ENCODE measurements around the gene ADAP1. TPM values are rescaled to one million over a fixed set of nuclear protein-coding genes. Genes with fewer than 3 reads are reported as not detected.
A peak's percentile ranks its signal among the peaks of the same experiment; 100 is the strongest.

ADAP1 gene
- total RNA-seq, 2 donors from 2014 or later: 9.2 to 19.9 TPM

DNA sequence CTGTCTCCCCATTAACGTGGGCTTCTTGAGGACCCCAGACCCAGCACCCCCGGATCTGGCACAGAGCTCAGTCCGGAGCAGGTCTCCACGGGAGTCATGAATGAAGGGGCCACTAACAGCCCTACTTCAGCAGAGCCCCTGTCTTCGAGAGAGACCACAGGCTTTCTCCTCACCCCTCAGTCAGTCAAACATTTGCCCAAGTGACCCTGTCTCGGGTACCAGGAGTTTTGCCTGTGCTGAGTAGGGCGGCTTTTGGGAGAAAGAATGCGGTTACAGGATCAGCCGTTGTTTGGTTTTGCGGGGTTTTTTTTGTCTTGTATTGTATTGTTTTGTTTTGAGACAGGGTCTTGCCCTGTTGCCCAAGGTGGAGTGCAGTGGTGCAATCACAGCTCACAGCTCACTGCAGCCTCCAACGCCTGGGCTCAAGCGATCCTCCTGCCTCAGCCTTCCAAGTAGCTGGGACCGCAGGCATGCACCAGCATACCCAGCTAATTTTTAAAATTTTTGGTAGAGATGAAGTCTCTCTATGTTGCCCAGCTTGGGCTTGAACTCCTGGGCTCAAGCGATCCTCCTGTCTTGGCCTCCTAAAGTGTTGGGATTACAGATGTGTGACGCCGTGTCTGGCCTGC, 16.5 kb downstream of the ADAP1 start:
- Mint-ChIP-seq H3K27ac (no peak overlapping the region), H3K36me3 (peaks cover 0 to 20% of the 10 kb centered on the region in 2 donors), H3K9me3 (peaks cover 0 to 17% of the 10 kb centered on the region in 2 donors)
- DNase-seq (ENCODE audit: low spot score in 2 of 2) (no peak), ATAC-seq (no peak)

DNA sequence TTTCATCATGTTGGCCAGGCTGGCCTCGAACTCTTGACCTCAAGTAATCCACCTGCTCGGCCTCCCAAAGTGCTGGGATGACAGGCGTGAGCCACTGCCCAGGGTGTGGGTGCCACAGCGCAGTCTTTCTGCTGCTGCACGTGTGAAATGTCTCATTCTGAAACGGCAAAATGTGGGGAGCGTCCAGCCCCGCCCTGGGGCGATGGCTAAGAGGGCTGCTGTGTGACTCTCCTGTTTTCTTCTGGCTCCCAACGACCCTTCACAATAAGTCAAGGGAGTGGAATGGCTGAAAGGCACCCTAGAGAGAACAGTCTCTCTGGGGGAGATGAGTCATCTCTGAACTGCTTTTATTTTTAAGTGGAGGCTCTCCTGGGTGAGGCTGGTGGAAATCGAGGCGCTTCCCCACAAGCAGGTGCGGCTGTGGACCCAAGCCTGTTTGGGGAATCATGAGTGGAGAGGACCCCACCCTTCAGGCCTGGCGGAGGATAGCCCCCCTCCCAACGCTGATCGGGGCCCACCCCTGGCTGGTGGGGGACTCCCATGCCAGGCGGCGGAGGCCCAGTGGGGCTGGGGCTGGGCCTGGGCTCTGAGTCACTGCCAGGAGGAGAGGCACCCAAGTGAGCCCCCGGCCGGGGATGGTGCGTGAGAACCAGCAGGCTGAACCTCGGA, 18.0 kb downstream of the ADAP1 start:
- ATAC-seq: peak; percentile 79 to 87
- Mint-ChIP-seq H3K36me3 (peaks cover 0 to 15% of the 10 kb centered on the region in 2 donors), H3K27ac (peak overlapping the region in 1 of 2 donors; percentile 71), H3K9me3 (peaks cover 0 to 13% of the 10 kb centered on the region in 2 donors)
- DNase-seq (ENCODE audit: low spot score in 2 of 2): peak in 1 of 2 donors; percentile 70

DNA sequence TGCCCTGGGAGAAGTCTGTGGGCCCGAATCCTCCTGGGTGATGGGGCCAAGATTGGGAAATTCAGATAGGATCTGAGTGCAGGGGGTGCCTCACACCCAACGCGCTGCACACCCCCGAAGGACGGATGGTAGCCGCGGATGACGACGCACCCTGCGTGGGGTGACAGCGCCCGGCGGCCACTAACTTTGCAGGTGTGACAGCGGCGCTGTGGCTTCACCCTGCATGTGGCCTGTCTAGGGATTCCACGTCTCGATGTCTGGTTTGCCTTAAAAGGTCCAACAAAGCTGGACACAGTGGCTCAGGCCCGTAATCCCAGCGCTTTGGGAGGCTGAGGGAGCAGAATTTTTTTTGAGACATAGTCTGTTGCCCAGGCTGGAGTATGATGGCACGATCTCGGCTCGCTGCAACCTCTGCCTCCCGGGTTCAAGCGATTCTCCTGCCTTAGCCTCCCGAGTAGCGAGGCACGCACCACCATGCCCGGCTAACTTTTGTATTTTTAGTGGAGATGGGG, 18.6 kb downstream of the ADAP1 start:
- peaks cover 0 to 14% of the 10 kb centered on the region in 2 donors for H3K36me3 Mint-ChIP-seq
- DNase-seq (ENCODE audit: low spot score in 2 of 2) (no peak), ATAC-seq (no peak)
- H3K9me3 Mint-ChIP-seq: peaks cover 0 to 10% of the 10 kb centered on the region in 2 donors
- H3K27ac Mint-ChIP-seq: peak overlapping the region in 1 of 2 donors; percentile 71

GRCh38 chr7:935164-935873, 19.2 kb downstream of the ADAP1 start:
- peaks cover 0 to 7% of the 10 kb centered on the region in 2 donors for H3K9me3 Mint-ChIP-seq
- H3K36me3 Mint-ChIP-seq: peaks cover 0 to 8% of the 10 kb centered on the region in 2 donors
- no peak for ATAC-seq
- no peak for DNase-seq (ENCODE audit: low spot score in 2 of 2)
- no peak overlapping the region for H3K27ac Mint-ChIP-seq

DNA sequence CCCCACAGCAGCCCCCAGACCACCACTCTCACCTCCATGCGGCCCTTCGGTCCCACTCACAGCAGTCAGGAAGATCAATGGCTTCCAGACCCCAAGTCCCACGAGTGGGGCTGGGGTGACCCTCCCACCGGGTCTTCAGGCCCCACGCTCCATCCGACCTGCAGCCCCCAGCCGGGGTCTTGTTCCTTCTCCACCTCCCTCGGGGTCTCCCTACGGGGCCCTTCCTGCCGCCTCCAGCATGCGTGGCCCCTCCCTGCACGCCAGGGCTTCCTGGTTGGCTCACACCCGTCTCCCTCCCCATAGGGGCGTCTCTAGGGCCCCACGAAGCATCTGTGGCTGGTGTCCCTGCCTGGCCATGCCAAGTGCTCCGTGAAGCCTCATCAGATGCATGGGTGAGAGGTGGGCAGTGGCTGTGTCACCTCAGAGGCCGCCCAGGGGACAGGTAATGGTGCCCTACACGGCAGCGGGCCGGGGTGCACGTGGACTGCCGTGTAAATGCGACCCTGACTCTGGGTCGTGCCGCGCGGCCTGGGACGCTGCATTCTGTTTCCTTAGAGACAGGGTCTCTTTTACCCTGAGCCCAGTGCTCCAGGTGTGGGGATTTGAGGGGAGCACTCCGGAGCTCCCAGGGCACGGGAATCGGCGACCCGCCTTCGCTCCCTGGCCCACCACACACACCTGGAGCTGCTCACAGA, 19.9 kb downstream of the ADAP1 start:
- Mint-ChIP-seq H3K9me3 (no peaks in the 10 kb centered on the region), H3K27ac (no peak overlapping the region), H3K36me3 (peaks cover 0 to 6% of the 10 kb centered on the region in 2 donors)
- ATAC-seq: no peak
- no peak for DNase-seq (ENCODE audit: low spot score in 2 of 2)

DNA sequence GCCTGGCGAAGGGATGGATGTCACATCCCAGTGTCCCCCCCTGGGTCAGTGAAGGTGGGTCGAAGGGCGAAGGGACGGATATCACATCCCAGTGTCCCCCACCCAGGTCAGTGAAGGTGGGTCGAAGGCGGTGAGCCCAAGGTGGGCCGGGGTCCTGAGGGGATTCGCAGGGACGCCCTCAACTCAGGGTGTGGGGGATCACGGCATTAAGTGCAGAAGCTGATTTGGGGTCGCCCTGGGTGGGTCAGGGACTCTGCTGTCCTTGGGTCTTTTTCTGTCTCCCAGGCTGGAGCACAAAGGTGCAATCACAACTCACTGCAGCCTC, 21.9 kb downstream of the ADAP1 start:
- Mint-ChIP-seq H3K36me3 (peaks cover 0 to 6% of the 10 kb centered on the region in 2 donors), H3K27ac (no peak overlapping the region), H3K9me3 (no peaks in the 10 kb centered on the region)
- ATAC-seq (no peak), DNase-seq (ENCODE audit: low spot score in 2 of 2) (no peak)

- H3K36me3 Mint-ChIP-seq: peaks cover 0 to 6% of the 10 kb centered on the region in 2 donors
- DNase-seq (ENCODE audit: low spot score in 2 of 2): no peak
- H3K9me3 Mint-ChIP-seq: no peaks in the 10 kb centered on the region
- no peak for ATAC-seq
- no peak overlapping the region for H3K27ac Mint-ChIP-seq
These were observed 22.4 kb downstream of the ADAP1 start for GRCh38 chr7:931871-932650.

GRCh38 chr7:930975-931758, 23.3 kb downstream of the ADAP1 start:
- H3K27ac Mint-ChIP-seq: peak overlapping the region in 1 of 2 donors; percentile 75

DNA sequence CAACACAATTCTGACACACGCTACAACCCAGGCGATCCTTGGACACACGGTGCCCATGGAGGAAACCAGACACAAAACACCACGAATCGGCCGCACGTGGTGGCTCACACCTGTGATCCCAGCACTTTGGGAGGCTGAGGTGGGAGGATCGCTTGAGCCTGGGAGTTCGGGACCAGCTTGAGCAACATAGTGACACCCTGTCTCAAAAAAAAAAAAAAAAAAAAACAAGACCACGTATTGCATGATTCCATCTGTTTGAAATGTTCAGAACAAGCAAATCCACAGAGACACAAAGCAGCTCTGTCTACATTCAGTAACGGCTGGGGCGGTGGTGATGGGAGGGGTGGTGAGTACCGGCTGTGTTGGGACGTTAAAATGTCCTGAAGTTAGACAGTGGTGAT, 25.2 kb downstream of the ADAP1 start:
- H3K27ac Mint-ChIP-seq: peak overlapping the region in 1 of 2 donors; percentile 75
- ATAC-seq (no peak), DNase-seq (ENCODE audit: low spot score in 2 of 2) (no peak)
- no peaks in the 10 kb centered on the region for H3K9me3 Mint-ChIP-seq
- peaks cover 0 to 6% of the 10 kb centered on the region in 2 donors for H3K36me3 Mint-ChIP-seq

More at GRCh38 chr7:930975-931758, 23.3 kb downstream of the ADAP1 start:
- peaks cover 0 to 6% of the 10 kb centered on the region in 2 donors for H3K36me3 Mint-ChIP-seq
- no peaks in the 10 kb centered on the region for H3K9me3 Mint-ChIP-seq
- ATAC-seq (no peak), DNase-seq (ENCODE audit: low spot score in 2 of 2) (no peak)

- H3K9me3 Mint-ChIP-seq: no peaks in the 10 kb centered on the region
- peak in 1 of 2 donors; percentile 54 for DNase-seq (ENCODE audit: low spot score in 2 of 2)
- H3K27ac Mint-ChIP-seq: peak overlapping the region in 1 of 2 donors; percentile 60
- no peak for ATAC-seq
- peaks cover 0 to 6% of the 10 kb centered on the region in 2 donors for H3K36me3 Mint-ChIP-seq
These were observed 27.3 kb downstream of the ADAP1 start for GRCh38 chr7:927031-927671.

DNA sequence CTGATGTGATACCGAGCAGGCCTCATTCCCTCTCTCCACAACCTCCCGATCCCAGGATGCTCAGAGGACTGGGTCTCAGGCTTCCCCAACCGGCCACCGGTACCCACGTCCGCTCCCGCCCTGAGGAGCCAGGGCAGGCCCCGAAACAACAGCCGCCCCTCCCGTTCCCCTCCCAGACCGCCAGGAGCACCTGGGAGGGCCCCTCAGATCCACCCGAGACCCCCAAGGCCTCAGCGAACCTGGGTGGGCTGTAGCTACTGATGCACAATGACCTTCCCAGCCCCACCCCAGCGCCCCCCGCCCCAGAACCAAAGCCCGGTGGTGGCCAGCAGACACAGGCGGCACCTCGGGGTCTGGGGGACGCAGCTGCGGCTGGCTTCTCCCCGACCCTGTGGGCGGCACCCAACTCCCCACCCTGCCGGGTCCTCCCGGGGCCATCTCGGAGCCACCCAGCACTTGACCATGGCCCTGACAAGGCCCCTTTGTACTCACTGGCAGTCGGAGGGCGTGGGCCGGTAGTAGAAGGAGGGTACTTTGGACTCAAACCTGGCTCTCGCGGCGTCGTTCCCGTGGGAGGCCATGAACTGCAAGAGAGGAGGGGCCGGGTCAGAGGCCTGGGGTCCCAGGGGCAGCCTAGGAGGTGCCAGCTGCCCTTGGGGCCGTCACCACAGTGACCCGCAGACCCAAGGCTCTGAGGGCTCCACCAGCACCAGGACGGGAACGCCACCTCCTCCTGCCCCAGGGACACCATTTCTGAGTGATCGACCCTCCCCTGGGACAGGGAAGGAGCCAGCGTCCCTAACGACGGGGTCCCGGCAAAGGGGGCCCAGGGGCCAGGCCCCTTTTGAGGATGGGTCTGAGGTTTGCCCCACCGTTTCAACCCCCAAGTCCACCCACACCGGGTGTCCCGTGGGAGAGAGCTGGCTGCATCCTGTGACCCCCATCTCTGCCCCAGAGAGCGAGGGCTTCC, 28.1 kb downstream of the ADAP1 start:
- Mint-ChIP-seq H3K9me3 (no peaks in the 10 kb centered on the region), H3K36me3 (peaks cover 0 to 6% of the 10 kb centered on the region in 2 donors), H3K27ac (no peak overlapping the region)
- DNase-seq (ENCODE audit: low spot score in 2 of 2) (peak in 1 of 2 donors; percentile 49), ATAC-seq (no peak)

- Mint-ChIP-seq H3K9me3 (no peaks in the 10 kb centered on the region), H3K36me3 (peaks cover 0 to 6% of the 10 kb centered on the region in 2 donors), H3K27ac (no peak overlapping the region)
- DNase-seq (ENCODE audit: low spot score in 2 of 2) (peak in 1 of 2 donors; percentile 58), ATAC-seq (no peak)
These were observed 28.9 kb downstream of the ADAP1 start for GRCh38 chr7:925601-926000.

DNA sequence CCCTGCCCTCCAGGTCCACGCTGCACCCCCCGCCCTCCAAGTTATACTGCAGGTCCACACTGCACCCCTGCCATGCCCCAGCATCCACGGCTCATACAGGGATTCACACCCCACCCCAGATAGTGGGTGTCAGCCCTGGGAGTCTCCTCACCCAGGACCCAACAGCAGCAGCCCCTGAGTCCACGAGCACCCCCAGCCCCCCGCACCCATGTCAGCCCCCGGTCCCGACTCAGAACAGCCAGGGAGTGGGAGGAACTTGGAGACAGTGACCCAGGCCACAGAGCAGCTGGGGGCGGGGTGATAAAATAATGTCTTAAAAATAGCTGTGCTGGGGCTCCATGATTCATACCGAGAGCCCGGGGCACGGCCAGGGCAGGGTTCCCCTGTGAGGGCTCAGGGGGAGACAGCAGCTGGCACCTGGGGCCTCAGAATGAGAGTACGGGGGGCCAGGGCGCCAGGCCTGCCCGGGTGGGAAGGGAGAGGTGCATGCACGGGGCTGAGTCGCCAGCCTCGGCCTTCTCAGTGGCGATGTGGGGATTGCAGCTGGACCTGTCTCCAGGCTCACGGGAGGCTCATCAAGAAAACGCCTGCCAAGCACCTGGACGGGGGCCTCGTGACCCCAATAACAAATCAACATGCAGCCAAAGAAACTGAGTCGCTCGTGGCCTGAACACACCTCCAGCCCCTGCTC, 29.8 kb downstream of the ADAP1 start:
- Mint-ChIP-seq H3K27ac (peak overlapping the region in 1 of 2 donors; percentile 88), H3K9me3 (no peaks in the 10 kb centered on the region), H3K36me3 (no peaks in the 10 kb centered on the region)
- DNase-seq (ENCODE audit: low spot score in 2 of 2) (peak; percentile 55 to 77), ATAC-seq (peak; percentile 39 to 49)

Measured in activated naive CD4-positive, alpha-beta T cell treated with anti-CD3 and anti-CD28 coated beads, Interleukin-2, amount 50 U/mL, for 72 hours (primary cell).